GM18511 (cell line): ENCODE measurements around the gene DAPP1.

Experiments used
- ATAC-seq: cut with Tn5 transposase; IDR thresholded peaks from one replicate; pipeline ENCODE4 v1.9.1; 2021; ENCODE audit warnings: mild to moderate bottlenecking, moderate library complexity; ENCODE audit not compliant: unreplicated experiment

The DAPP1 gene

DNA sequence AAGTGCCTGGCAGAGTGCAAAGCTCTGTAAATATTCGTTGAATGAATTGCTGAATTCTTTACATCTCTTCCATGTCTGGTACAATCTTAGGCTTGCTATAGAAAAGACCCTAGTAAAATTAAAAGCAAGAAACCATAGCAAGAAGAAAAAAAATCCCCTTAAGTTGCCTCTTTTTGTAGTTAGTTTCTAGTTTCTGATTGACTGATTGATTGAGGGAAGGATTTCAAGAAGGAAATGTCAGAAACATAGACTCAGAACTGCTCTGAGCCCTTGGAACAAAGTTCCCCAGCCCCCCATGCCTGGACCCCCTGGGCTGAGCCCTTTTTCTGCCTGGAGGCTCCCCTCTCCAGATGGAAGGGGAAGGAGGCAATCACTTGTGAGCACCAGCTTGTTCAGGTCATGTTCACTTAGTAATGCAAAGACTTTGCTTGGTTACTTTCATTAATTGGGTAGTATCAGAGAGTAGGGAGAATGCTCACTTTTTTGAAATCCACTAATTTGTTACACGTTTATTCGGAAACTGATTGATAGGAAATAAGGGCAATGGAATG lies 35.6 kb downstream of the DAPP1 start:
- no peak for ATAC-seq

- ATAC-seq: no peak
Observed at GRCh38 chr4:99853190-99853589, 36.6 kb downstream of the DAPP1 start.

- ATAC-seq: no peak
Observed at GRCh38 chr4:99853999-99854398, 37.4 kb downstream of the DAPP1 start.

DNA sequence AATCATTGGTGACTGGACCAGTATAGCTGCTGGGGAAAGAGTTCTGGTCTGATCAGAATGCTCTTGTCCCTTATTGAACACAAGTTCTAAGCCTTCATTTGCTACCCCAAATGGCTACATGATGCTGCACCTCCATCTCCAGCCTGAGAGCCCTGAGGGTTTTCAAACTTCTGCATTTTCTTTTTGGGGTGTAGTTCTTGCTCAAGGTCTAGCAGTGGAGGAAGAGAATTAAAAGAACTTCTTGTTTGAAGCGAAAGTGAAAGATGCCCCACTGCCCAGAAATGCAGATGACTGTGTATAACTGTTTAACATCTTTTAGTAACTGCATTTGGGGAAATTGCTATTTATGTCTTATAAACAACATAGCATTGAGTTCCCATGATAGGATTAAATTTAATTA lies 39.1 kb downstream of the DAPP1 start:
- peak; percentile 50 for ATAC-seq

DNA sequence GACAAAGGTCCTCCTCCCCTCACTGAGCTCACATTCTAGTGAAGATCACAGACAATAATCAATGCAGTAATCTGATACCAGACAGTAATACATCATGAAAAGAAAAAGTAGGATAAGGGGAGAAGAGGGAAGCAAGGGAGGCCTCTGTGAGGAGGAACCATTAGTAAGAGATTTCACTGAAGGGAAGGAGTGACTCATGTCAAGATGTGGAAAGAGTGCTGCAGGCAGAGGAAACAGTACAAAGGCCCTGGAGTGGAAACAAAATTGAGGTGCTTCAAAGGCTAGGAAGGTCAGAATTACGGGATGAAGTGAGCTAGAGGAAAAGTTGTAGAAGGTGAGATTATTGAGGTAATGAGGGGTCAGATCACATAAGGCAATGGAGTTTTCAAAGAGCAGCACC lies 39.5 kb downstream of the DAPP1 start:
- ATAC-seq: no peak

- ATAC-seq: no peak
Observed at GRCh38 chr4:99857307-99857706, 40.7 kb downstream of the DAPP1 start.

DNA sequence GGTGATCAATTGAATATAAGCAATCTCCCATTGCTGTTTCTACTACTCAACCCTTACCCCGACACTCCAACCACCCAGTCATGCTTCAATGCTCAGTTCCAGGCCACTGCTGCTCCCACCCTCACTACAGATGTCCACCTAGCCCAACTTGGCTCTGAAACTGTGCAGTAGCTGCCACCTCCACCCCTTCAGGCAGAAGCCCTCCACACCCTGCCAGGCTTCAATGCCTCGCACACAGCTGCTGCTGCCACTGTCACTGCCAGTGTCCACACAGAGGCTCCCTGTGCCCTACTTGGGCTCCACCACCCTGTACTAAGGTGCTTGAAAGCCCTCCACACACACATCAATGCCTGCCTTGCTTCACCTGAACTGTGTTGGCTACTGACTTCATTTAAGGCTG lies 43.0 kb downstream of the DAPP1 start:
- ATAC-seq: peak; percentile 62

GRCh38 chr4:99860521-99860920 lies 43.9 kb downstream of the DAPP1 start:
- ATAC-seq: no peak

DNA sequence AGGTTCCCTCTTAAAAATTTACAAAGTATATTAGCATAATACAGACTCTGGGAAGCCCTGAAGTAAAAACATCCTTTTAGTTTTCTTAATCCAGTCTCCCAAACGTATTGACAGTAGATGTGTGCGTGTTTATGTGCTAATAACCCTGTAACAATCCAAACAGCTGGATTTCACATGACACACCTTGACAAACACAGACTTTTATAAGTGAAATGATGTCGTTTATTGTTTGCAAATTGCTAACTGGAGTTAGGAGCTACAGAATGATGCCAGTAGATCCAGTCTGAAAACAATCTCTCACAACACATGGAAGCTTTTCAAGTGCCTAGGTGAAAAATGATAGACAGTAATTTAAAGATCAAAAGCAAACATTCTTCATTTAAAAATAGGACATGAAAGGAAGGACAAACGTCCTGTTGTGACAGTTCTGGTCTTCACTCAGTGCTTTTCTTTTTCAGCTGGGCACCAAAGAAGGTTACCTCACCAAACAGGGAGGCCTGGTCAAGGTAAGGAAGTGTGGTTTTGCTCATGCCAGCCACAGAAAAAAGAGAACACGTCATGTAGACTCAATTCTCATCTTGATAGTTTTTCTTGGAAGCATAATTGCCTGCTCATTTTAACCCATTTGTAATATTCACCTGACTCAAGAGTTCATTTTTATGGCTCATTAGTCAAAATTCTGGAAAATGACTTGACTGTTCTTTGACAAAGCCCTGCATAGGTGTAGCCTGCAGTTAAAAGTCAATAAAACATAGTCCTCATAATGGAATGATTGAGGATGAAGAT lies 44.7 kb downstream of the DAPP1 start:
- peak; percentile 73 for ATAC-seq

- ATAC-seq: no peak
Observed at GRCh38 chr4:99863804-99864203, 47.2 kb downstream of the DAPP1 start.

DNA sequence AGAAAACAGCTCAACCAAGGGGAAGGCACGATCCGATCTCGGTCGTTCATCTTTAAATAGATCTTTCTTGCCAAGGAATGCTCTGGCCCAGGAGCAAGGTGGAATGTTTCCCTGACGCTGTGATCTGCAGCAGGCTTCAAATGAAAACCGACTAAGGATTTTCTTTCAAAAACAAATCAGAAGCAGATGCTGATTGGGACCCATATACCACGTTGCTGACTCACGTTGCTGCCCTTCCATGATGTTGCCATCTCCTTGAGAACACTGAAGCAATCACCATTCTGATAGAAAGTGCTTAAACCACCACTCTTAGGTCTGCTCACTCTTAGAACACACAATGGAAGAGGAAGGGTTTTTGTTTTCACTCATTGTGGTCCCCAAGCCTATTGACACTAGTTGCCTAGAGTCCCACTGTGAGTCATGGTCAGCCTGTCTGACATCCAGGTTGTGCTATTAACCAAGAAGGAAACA lies 51.5 kb downstream of the DAPP1 start:
- peak; percentile 70 for ATAC-seq

DNA sequence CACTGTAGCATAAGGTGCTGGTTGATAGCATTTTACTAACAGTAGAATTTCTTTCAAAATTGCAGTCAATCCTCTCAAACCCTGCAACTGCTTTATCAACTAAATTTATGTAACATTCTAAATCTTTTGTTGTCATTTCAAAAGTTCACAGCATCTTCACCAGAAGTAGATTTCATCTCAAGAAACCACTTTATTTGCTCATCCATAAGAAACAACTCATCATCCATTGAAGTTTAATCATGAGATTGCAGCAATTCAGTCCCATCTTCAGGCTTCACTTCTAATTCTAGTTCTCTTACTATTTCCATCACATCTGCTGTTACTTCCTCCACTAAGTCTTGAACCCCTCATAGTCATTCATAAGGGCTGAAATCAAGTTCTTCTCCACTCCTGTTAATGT lies 55.9 kb downstream of the DAPP1 start:
- ATAC-seq: no peak

- ATAC-seq: no peak
Observed at GRCh38 chr4:99875071-99875470, 58.4 kb downstream of the DAPP1 start.

DNA sequence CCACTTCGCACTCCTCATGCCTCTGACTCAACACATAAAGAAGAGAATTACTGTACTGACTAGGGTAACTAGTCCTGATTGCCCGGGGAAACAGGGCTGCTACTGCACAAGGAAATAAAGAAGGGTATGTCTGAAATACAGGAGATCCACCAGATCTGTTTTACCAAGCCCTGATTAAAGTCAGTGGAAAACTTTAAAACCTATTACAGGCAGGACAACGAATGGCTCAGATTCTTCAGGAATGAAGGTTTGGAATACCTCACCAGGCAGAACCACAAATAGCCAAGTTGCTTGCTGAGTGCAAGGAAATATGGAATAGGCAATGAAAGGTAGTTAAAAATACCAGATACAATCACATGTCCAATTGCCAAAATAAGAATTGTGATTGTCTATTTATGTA lies 60.3 kb downstream of the DAPP1 start:
- ATAC-seq: no peak

- ATAC-seq: no peak
Observed at GRCh38 chr4:99878604-99879003, 62.0 kb downstream of the DAPP1 start.

GRCh38 chr4:99879458-99879857 lies 62.8 kb downstream of the DAPP1 start:
- no peak for ATAC-seq

DNA sequence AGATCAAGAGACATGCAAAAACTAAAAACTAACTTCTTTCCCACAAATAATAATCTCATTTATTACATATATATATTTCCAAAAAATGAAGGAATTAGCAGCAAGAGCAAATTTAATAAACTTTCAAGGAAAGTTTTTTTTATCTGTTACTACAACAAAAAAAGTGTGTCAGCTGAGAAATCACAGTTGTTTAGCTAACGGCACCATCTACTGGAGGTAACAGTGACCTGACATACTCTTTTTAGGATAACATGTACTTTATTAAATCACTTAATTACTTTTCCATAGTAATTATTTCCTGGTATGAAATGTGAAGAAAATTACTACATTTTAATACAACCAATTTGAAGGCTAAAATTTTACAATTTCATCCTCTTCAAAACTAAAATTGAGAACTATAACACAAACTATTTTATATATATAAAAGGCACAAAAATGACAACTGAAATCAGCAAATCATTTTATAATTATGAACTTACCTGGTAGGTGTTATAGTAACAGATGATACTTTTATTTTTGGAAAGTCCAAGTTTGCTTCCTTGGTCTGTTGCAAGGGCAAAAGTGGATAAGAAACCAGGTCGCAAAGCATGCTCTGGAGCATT lies 68.5 kb downstream of the DAPP1 start:
- peak; percentile 75 for ATAC-seq

DNA sequence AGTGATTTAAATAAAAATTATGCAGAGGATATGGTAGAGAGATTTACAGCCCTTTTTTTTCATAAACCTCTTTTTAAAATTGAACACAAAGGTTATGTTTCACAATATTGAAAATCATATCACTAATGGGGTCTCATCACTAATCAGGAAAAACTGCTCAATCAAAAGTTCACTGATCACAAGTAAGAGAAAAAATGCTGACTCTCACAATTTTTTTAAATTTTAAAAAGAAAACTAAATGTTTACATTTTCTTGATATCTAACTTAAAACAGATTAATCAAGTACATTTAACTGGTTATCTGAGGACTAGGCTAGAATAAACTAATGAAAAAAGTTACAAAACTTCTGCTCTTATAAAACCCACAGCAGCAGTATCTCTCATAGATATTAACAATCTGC lies 69.1 kb downstream of the DAPP1 start:
- no peak for ATAC-seq

- ATAC-seq: no peak
Observed at GRCh38 chr4:99886146-99886545, 69.5 kb downstream of the DAPP1 start.

DNA sequence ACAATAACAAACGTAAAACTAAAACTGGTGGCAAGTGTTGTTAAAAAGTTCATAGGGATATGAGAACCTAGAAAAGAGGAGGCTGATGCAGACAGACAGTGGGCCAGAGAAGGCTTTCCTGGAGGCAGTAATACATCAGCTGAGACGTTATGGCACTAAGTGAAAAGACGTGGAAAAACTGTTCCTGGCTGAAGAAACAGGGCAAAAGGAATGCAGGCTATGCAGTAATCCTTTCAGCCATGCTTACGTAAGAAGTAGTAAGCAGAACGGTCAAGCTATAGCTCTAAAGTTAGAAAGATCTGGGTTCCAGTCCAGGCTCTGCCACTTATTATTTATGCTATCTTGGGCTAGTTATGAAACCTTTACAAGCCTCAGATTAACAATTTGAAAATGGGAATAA lies 71.2 kb downstream of the DAPP1 start:
- no peak for ATAC-seq

DNA sequence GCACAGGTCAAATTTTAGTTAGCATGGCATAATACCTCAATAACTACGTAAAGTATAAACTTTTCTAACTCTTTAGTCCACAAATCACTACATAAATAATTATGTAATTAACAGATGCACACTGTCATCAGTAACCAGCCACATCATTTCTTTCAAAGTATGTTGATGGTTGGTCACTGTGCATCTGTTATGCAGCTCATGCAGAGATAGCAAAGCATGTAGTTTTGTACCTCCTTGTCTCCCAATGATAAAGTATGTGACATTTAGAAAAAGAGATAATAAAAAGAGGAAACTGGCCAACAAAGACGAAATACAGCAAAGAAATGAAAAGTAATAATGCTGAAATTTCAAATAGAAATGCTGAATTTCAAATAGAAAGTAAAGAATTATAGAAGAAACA lies 74.7 kb downstream of the DAPP1 start:
- no peak for ATAC-seq

DNA sequence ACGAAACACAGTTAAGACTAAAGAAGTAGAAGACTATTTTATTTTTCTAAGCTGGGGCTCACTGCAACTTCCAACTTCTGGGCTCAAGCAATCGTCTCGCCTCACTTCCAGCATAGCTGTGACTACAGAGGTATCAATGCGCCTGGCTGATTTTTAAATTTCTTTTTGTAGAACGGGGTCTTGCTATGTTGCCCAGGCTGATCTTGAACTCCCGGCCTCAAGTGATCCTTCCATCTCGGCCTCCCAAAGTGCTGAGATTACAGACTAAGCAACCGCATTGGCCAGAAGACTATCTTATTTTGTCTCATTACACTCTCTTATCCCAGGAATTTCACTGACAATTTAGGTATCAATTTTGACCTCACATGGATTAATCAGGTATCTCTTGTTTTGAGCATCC lies 76.4 kb downstream of the DAPP1 start:
- ATAC-seq: no peak
